Ovary (tissue), 3 donors: ENCODE results near the gene CELA1.

Experiments
- CTCF ChIP-seq, 3 donors: fragments of 450-650 bp in 2 of 3; fragments of 200-600 bp in 1 of 3; IDR thresholded peaks; one replicate each; pipeline versions ENCODE4 v1.5.1 to v1.8.0; 2016 to 2022; ENCODE audit warnings: antibody characterized with exemption in 3 of 3, mild to moderate bottlenecking in 1 of 3
- EP300 ChIP-seq: sonication (generic); formaldehyde crosslinking; IDR thresholded peaks from one replicate; pipeline ENCODE4 v1.6.1; 2017; ENCODE audit warnings: antibody characterized with exemption
- POLR2A ChIP-seq: fragments of 450-650 bp; IDR thresholded peaks from one replicate; pipeline ENCODE4 v1.6.1; 2017; ENCODE audit warnings: antibody characterized with exemption, mild to moderate bottlenecking, moderate library complexity
- donor health status: DM: no; HTN: no; CAD: no.

- TF ChIP-seq CTCF (IDR thresholded peaks at IDR 0.05): no peak
- no peak for TF ChIP-seq POLR2A
- TF ChIP-seq EP300: no peak
These were observed 28.4 kb upstream of the CELA1 start for GRCh38 chr12:51374856-51375255.
